Measurements from ENCODE around the gene ARL5C.
"Not testable (repeated sequence)": the region's sequence is repeated elsewhere in the genome, so short reads cannot be mapped to it uniquely, and the experiment has no call there.

The ARL5C gene

DNA sequence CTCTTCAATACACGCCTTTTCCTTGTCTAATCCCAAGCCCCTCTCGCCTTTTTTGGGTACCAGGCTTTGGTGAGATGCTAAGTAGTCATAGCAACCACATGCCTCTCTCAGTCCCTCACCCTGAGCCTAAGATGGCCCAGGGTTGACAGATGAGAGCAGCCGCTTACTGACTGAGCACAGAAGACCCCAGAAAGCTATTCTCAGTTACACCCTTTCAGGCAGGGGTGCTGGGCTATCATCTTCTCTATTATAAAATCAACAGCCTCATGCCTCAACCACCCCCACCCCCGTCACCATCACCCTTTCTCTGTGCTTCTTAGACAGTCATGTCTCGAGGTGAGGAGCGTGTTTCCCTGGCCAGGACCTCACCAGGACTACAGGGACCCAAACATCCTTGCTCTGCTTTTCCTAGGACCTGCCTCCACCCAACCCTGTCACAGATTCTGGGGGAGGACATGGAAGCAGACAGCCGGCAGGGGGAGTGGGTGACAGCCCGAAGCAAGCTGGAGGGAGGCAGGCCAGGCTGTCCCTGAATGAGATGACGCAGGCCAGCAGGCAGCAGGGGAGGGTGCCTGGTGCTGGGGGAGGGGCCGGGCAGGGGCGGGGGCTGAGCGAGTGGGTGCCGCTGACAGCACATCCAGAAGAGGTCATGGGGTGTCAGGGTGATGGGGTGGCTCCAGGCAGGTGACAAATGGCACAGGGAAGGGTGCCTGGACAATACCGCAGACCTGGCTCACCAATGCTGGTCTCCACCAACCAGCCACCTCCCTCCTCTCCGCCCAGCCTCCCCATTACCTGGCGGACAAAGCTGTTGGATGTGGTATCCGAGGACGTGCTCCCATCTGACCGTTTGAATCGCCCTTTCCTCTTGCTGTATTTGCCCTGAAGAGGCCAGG, 28.4 kb upstream of the ARL5C start:
- peak; percentile 75 for DNase-seq (ENCODE audit: low read depth)

GRCh38 chr17:39193346-39193745, 27.4 kb upstream of the ARL5C start:
- DNase-seq (ENCODE audit: low read depth) = no peak

DNA sequence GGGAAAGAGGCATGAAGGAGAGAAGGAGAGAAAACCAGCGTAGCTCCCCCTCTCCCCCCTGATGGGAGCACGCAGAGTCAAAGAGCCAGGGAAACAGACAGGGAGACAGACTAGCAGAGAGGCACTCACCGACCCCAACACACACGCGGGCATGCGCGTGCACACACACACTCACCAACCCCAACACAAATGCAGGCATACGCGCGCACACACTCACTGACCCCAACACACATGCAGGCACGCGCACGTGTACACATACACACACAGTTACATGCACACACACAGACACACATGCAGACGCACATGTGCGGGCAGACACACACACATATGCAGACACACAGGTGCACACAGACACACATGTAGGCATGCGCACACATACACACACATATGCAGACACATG, 26.9 kb upstream of the ARL5C start:
- no peak for DNase-seq (ENCODE audit: low read depth)

GRCh38 chr17:39191750-39192510, 26.0 kb upstream of the ARL5C start:
- no peak for DNase-seq (ENCODE audit: low read depth)

DNA sequence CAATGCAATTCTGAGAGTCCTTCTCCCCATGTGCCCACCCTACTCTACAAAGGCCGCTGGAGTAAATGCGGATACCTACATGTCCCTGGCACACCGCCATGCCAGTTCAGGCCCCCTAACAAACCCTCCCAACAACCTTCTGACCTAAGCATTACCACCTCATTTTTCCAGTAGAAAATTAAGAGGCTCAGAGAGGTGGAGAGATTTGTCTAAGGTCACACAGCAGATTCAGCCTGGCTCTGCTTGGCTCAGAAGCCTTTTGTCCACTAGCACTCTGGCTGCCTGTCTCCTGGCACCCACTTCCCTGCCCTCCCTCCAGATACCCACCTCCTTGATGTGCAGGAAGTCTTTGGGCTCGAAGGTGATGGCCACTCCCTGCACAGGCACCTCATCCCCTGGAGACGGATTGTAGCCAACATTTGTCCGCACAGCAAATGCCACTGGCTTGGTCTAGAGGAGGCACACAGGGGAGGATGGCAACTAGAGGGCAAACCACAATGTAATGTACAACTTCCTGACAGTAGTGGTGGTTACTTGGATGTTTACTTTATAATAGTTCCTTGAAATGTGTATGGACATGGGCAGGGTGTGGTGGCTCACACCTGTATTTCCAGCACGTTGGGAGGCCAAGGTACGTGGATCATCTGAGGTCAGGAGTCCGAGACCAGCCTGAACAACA, 21.3 kb upstream of the ARL5C start:
- no peak for DNase-seq (ENCODE audit: low read depth)

- DNase-seq (ENCODE audit: low read depth) = no peak
Measured at GRCh38 chr17:39186481-39187002, 20.6 kb upstream of the ARL5C start.

GRCh38 chr17:39183720-39184119, 17.8 kb upstream of the ARL5C start:
- no peak for DNase-seq (ENCODE audit: low read depth)

DNA sequence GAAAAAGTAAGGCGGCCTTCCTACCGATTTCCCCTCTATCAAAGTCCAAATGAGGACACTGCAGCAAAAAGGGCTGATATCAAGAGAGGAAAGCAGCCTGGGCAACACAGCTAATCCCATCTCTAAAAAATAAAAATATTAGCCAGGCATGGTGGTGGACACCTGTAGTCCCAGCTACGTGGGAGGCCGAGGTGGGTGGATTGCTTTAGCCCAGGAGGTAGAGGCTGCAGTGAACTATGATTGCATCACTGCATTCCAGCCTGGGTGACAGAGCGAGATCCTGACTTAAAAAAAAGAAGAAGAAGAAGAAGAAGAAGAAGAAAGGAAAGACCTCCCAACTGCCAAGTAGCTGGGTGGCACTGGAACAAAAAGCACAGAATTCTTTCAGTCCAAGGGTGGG, 17.1 kb upstream of the ARL5C start:
- no peak for DNase-seq (ENCODE audit: low read depth)

DNA sequence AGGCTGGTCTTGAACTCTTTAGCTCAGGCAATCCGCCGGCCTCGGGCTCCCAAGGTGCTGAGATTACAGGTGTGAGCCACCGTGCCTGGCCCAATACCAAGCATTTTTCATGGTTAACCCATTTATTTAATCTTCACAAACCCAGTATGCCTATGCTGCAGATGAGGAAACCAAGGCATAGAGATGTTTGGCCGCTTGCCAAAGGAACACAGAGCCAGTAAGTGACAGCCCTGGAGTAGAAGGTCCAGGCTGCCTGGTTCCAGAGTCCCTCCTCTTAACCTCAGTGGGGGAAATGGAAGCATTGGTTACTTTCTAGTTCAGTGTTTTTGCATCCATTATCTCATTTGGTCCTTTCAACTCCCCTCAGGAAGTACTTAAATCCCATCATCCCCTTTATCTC, 15.3 kb upstream of the ARL5C start:
- no peak for DNase-seq (ENCODE audit: low read depth)

GRCh38 chr17:39178536-39178935, 12.6 kb upstream of the ARL5C start:
- peak; percentile 56 for DNase-seq (ENCODE audit: low read depth)

- DNase-seq (ENCODE audit: low read depth) = peak; percentile 27
Measured at GRCh38 chr17:39177256-39177655, 11.3 kb upstream of the ARL5C start.

- peak; percentile 43 for DNase-seq (ENCODE audit: low read depth)
Measured at GRCh38 chr17:39175695-39176093, 9.7 kb upstream of the ARL5C start.

GRCh38 chr17:39174920-39175694, 9.1 kb upstream of the ARL5C start:
- DNase-seq (ENCODE audit: low read depth) = peak; percentile 69

DNA sequence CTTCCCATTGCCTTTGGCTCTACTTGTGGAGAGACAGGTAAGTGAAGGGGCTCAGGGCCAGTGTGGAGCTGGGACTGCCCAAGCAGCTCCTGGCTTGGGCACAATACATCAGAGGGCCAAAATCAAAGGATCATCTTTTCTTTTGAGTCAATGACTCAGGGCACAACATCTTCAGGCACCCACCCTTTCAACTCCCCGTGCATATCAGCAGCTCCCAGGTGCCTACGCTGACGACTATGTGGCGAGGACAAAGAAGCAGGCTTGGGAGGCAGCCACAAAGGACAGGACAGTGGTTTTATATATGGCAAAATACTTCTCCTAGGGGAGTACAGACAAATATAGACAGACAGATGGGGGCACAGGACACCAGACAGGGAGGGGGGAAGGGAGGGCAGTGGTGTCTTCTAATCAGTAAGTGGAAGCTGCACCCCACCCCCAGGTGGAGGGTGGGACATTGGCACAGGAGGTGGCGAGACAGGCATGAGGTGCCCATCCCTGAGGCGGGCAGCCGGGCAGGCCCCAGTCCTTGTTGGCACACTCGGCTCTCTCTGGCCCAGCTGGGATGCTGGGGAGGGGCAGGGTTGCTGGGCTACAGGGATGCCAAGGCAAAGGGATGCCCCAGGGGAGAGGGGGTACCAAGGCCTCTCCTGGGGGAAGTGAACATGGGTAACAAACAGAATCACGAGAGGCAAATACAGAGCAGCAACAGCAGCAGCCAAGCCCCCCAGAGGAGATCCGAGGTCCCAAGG, 7.7 kb upstream of the ARL5C start:
- no peak for DNase-seq (ENCODE audit: low read depth)

DNA sequence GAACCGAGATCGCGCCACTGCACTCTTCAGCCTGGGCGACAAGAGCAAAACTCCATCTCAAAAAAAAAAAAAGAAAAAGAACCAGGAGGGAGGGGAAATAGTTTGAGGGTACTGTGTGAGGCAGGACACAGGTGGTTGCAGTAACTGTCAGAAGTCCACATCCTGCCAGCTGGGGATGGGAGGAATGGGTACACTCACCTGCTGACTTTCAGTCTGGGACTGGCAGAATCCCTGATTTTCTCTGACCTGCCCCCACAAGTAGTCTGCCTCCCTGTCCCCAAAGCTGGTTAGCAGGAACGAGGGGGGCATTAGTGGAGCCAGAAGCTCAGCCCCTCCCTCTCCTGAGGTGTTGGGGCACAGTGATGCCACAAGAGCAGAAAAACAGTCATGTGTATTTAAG, 7.1 kb upstream of the ARL5C start:
- DNase-seq (ENCODE audit: low read depth) = no peak

GRCh38 chr17:39171933-39172332, 6.0 kb upstream of the ARL5C start:
- DNase-seq (ENCODE audit: low read depth) = no peak

DNA sequence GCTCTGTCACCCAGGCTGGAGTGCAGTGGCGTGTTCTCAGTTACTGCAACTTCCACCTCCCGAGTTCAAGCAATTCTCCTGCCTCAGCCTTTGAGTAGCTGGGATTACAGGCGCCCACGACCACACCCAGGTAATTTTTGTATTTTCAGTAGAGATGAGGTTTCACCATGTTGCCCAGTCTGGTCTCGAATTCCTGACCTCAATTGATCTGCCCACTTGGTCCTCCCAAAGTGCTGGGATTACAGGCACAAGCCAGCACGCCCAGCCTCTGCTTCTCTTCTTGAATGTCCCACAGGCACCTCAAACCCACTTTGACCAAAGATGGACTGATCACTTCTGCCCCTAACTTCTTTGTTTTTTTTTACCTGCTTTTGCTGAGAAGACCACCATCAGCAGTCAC, 4.6 kb upstream of the ARL5C start:
- DNase-seq (ENCODE audit: low read depth) = no peak

GRCh38 chr17:39170109-39170508, 4.1 kb upstream of the ARL5C start:
- DNase-seq (ENCODE audit: low read depth) = no peak

GRCh38 chr17:39169518-39169917, 3.6 kb upstream of the ARL5C start:
- DNase-seq (ENCODE audit: low read depth) = no peak

GRCh38 chr17:39169101-39169500, 3.1 kb upstream of the ARL5C start:
- no peak for DNase-seq (ENCODE audit: low read depth)

- not testable (repeated sequence) for DNase-seq (ENCODE audit: low read depth)
Measured at GRCh38 chr17:39168503-39168902, 2.5 kb upstream of the ARL5C start.

All from EH (cell line).